Measurements from ENCODE around the gene TCEA2.

TCEA2 gene

GRCh38 chr20:64056639-64056888, 6.4 kb upstream of the TCEA2 start:
- Histone ChIP-seq H3K4me2 (ENCODE audit: low read length) (no peak overlapping the region), H3K27ac (ENCODE audit: low read depth, low read length, poor library complexity, severe bottlenecking) (no peak overlapping the region), H3K9ac (ENCODE audit: low read length) (no peak overlapping the region), H3K27me3 (ENCODE audit: insufficient read depth, low read length) (peaks cover 21% of the 10 kb centered on the region), H3K79me2 (ENCODE audit: insufficient read depth, low read length) (no peaks in the 10 kb centered on the region), H3K4me3 (ENCODE audit: low read depth, low read length, poor library complexity, severe bottlenecking) (no peak overlapping the region), H2AFZ (ENCODE audit: low read length) (no peak overlapping the region), H4K20me1 (ENCODE audit: insufficient read depth, low read length) (no peaks in the 10 kb centered on the region), H3K36me3 (ENCODE audit: insufficient read depth, low read length) (no peaks in the 10 kb centered on the region), H3K9me2 (ENCODE audit: low read depth, low read length) (no peaks in the 10 kb centered on the region), H3K9me3 (ENCODE audit: low read length) (no peaks in the 10 kb centered on the region), H3F3A (ENCODE audit: insufficient read depth, low read length) (no peaks in the 10 kb centered on the region), H3K4me1 (ENCODE audit: insufficient read depth, low read length, severe bottlenecking) (peaks cover 15% of the 10 kb centered on the region)
- no peak for TF ChIP-seq EZH2 (IDR thresholded peaks at IDR 0.05; ENCODE audit: borderline replicate concordance, low read length)
- no peak for TF ChIP-seq CTCF (IDR thresholded peaks at IDR 0.05; ENCODE audit: low read length)

GRCh38 chr20:64056889-64057627, 5.9 kb upstream of the TCEA2 start:
- Histone ChIP-seq H3K4me3 (ENCODE audit: low read depth, low read length, poor library complexity, severe bottlenecking) (no peak overlapping the region), H3K27me3 (ENCODE audit: insufficient read depth, low read length) (peaks cover 21% of the 10 kb centered on the region), H3K9me2 (ENCODE audit: low read depth, low read length) (no peaks in the 10 kb centered on the region), H3K79me2 (ENCODE audit: insufficient read depth, low read length) (no peaks in the 10 kb centered on the region), H3K4me2 (ENCODE audit: low read length) (peak overlapping the region; percentile 17; the same call in 1 of the 2 replicates), H3K4me1 (ENCODE audit: insufficient read depth, low read length, severe bottlenecking) (peaks cover 16% of the 10 kb centered on the region), H3F3A (ENCODE audit: insufficient read depth, low read length) (no peaks in the 10 kb centered on the region), H3K9ac (ENCODE audit: low read length) (no peak overlapping the region), H3K36me3 (ENCODE audit: insufficient read depth, low read length) (no peaks in the 10 kb centered on the region), H3K27ac (ENCODE audit: low read depth, low read length, poor library complexity, severe bottlenecking) (no peak overlapping the region), H3K9me3 (ENCODE audit: low read length) (no peaks in the 10 kb centered on the region), H2AFZ (ENCODE audit: low read length) (no peak overlapping the region), H4K20me1 (ENCODE audit: insufficient read depth, low read length) (no peaks in the 10 kb centered on the region)
- TF ChIP-seq CTCF (IDR thresholded peaks at IDR 0.05; ENCODE audit: low read length) = no peak
- TF ChIP-seq EZH2 (IDR thresholded peaks at IDR 0.05; ENCODE audit: borderline replicate concordance, low read length) = no peak

- H3K27me3 ChIP-seq (ENCODE audit: insufficient read depth, low read length) = peaks cover 16% of the 10 kb centered on the region
- H3K4me1 ChIP-seq (ENCODE audit: insufficient read depth, low read length, severe bottlenecking) = peaks cover 23% of the 10 kb centered on the region
- H2AFZ ChIP-seq (ENCODE audit: low read length) = no peak overlapping the region
- no peaks in the 10 kb centered on the region for H3K36me3 ChIP-seq (ENCODE audit: insufficient read depth, low read length)
- no peak overlapping the region for H3K4me3 ChIP-seq (ENCODE audit: low read depth, low read length, poor library complexity, severe bottlenecking)
- H4K20me1 ChIP-seq (ENCODE audit: insufficient read depth, low read length) = no peaks in the 10 kb centered on the region
- H3K79me2 ChIP-seq (ENCODE audit: insufficient read depth, low read length) = no peaks in the 10 kb centered on the region
- no peaks in the 10 kb centered on the region for H3K9me3 ChIP-seq (ENCODE audit: low read length)
- H3K27ac ChIP-seq (ENCODE audit: low read depth, low read length, poor library complexity, severe bottlenecking) = no peak overlapping the region
- no peaks in the 10 kb centered on the region for H3F3A ChIP-seq (ENCODE audit: insufficient read depth, low read length)
- H3K4me2 ChIP-seq (ENCODE audit: low read length) = no peak overlapping the region; the same call in 1 of the 2 replicates
- TF ChIP-seq EZH2 (IDR thresholded peaks at IDR 0.05; ENCODE audit: borderline replicate concordance, low read length) (no peak), CTCF (IDR thresholded peaks at IDR 0.05; ENCODE audit: low read length) (peak; percentile 85)
- H3K9ac ChIP-seq (ENCODE audit: low read length) = no peak overlapping the region
- H3K9me2 ChIP-seq (ENCODE audit: low read depth, low read length) = no peaks in the 10 kb centered on the region
Observed at GRCh38 chr20:64057628-64058498, 5.1 kb upstream of the TCEA2 start.

All from OCI-LY1 (cell line).